ENCODE measurements around the gene ADCY7. TPM values are rescaled to one million over a fixed set of nuclear protein-coding genes. Genes with fewer than 3 reads are reported as not detected.

ADCY7 gene
- total and polyA plus RNA-seq, 2 experiments from 2014 or later = 3.9 to 4.4 TPM

GRCh38 chr16:50282955-50283631 is 16.7 kb downstream of the ADCY7 start:
- peaks cover 2% of the 10 kb centered on the region for H3K4me1 ChIP-seq (ENCODE audit: insufficient read depth)
- no peaks in the 10 kb centered on the region for H3K9me3 ChIP-seq (ENCODE audit: low read depth)
- TF ChIP-seq CTCF (IDR thresholded peaks at IDR 0.05; ENCODE audit: poor library complexity) = no peak
- no peaks in the 10 kb centered on the region for H3K27me3 ChIP-seq
- no peaks in the 10 kb centered on the region for H4K20me1 ChIP-seq (ENCODE audit: insufficient read depth, poor library complexity, severe bottlenecking)
- WGBS (ENCODE audit: low lambda C conversion rate, missing lambda C conversion rate) = 85% methylated on average over 9 of the region's 9 CpGs
- DNase-seq (ENCODE audit: low spot score) = no peak
- H3K4me3 ChIP-seq = no peak overlapping the region
- no peaks in the 10 kb centered on the region for H3K79me2 ChIP-seq
- H3K9me2 ChIP-seq (replicated peaks; ENCODE audit: insufficient read depth) = no peaks in the 10 kb centered on the region
- no peak overlapping the region for H2AFZ ChIP-seq
- H3K27ac ChIP-seq = no peak overlapping the region
- H3K36me3 ChIP-seq (replicated peaks; ENCODE audit: insufficient read depth, low read depth) = no peaks in the 10 kb centered on the region
- H3K4me2 ChIP-seq = no peak overlapping the region

GRCh38 chr16:50284131-50284911 is 18.0 kb downstream of the ADCY7 start:
- 72% methylated on average over 14 of the region's 14 CpGs for WGBS (ENCODE audit: low lambda C conversion rate, missing lambda C conversion rate)
- Histone ChIP-seq H3K27me3 (no peaks in the 10 kb centered on the region), H3K9me3 (ENCODE audit: low read depth) (no peaks in the 10 kb centered on the region), H3K36me3 (replicated peaks; ENCODE audit: insufficient read depth, low read depth) (no peaks in the 10 kb centered on the region), H3K4me2 (no peak overlapping the region), H3K4me3 (no peak overlapping the region), H3K9me2 (replicated peaks; ENCODE audit: insufficient read depth) (no peaks in the 10 kb centered on the region), H3K79me2 (no peaks in the 10 kb centered on the region), H2AFZ (no peak overlapping the region), H3K4me1 (ENCODE audit: insufficient read depth) (peaks cover 2% of the 10 kb centered on the region), H3K27ac (no peak overlapping the region), H4K20me1 (ENCODE audit: insufficient read depth, poor library complexity, severe bottlenecking) (no peaks in the 10 kb centered on the region)
- no peak for DNase-seq (ENCODE audit: low spot score)
- TF ChIP-seq EZH2 (IDR thresholded peaks at IDR 0.05; ENCODE audit: borderline replicate concordance) (no peak), EZH2phosphoT487 (IDR thresholded peaks at IDR 0.05; ENCODE audit: low read depth, severe bottlenecking, unreplicated experiment) (no peak), CTCF (IDR thresholded peaks at IDR 0.05; ENCODE audit: poor library complexity) (no peak)

- no peak for DNase-seq (ENCODE audit: low spot score)
- Histone ChIP-seq H3K4me2 (no peak overlapping the region), H4K20me1 (ENCODE audit: insufficient read depth, poor library complexity, severe bottlenecking) (no peaks in the 10 kb centered on the region), H3K9me2 (replicated peaks; ENCODE audit: insufficient read depth) (no peaks in the 10 kb centered on the region), H3K9me3 (ENCODE audit: low read depth) (no peaks in the 10 kb centered on the region), H3K36me3 (replicated peaks; ENCODE audit: insufficient read depth, low read depth) (no peaks in the 10 kb centered on the region), H2AFZ (no peak overlapping the region), H3K27me3 (no peaks in the 10 kb centered on the region), H3K4me3 (no peak overlapping the region), H3K79me2 (no peaks in the 10 kb centered on the region), H3K27ac (no peak overlapping the region), H3K4me1 (ENCODE audit: insufficient read depth) (peaks cover 2% of the 10 kb centered on the region)
- no peak for TF ChIP-seq EZH2phosphoT487 (IDR thresholded peaks at IDR 0.05; ENCODE audit: low read depth, severe bottlenecking, unreplicated experiment)
- no peak for TF ChIP-seq CTCF (IDR thresholded peaks at IDR 0.05; ENCODE audit: poor library complexity)
- TF ChIP-seq EZH2 (IDR thresholded peaks at IDR 0.05; ENCODE audit: borderline replicate concordance) = no peak
- WGBS (ENCODE audit: low lambda C conversion rate, missing lambda C conversion rate) = 79% methylated on average over 5 of the region's 5 CpGs
These were observed 19.2 kb downstream of the ADCY7 start for GRCh38 chr16:50285406-50286003.
